Kasumi-1 (cell line): ENCODE measurements around the gene MPP2.
A peak's percentile ranks its signal among the peaks of the same experiment; 100 is the strongest.
"Not testable (repeated sequence)": the region's sequence is repeated elsewhere in the genome, so short reads cannot be mapped to it uniquely, and the experiment has no call there.

ENCODE experiments used
- DNase-seq, 2 experiments: peaks; one replicate each; lab custom pipeline; 2025; lab: John Stamatoyannopoulos, UW

MPP2 gene

GRCh38 chr17:43907425-43907981 lies at the start of gene MPP2:
Gene MPP2 (minus strand): TSS chr17:43907536. CDS start chr17:43904460, 3,076 bp downstream.
- DNase-seq: peak; percentile 33 to 65

GRCh38 chr17:43956222-43956621 lies 48.9 kb upstream of the MPP2 start:
- no peak for DNase-seq

- no peak for DNase-seq
These were observed 46.4 kb upstream of the MPP2 start, which contains the start of gene PYY for GRCh38 chr17:43953746-43954145. Gene PYY (minus strand): TSS chr17:43953940. CDS start chr17:43953483, 457 bp downstream.

- no peak for DNase-seq
These were observed 45.7 kb upstream of the MPP2 start for GRCh38 chr17:43952724-43953666.

- no peak for DNase-seq
These were observed 45.0 kb upstream of the MPP2 start for GRCh38 chr17:43952351-43952723.

GRCh38 chr17:43951750-43952149 lies 44.4 kb upstream of the MPP2 start:
- no peak for DNase-seq

- no peak for DNase-seq
These were observed 43.2 kb upstream of the MPP2 start for GRCh38 chr17:43950554-43950953.

- DNase-seq: no peak
These were observed 42.4 kb upstream of the MPP2 start for GRCh38 chr17:43949781-43950180.

- DNase-seq: no peak
These were observed 39.4 kb upstream of the MPP2 start for GRCh38 chr17:43946781-43947180.

- no peak for DNase-seq
These were observed 37.9 kb upstream of the MPP2 start for GRCh38 chr17:43945074-43945829.

- DNase-seq: no peak
These were observed 34.8 kb upstream of the MPP2 start, which contains the start of gene PPY for GRCh38 chr17:43942051-43942685. Gene PPY (minus strand): TSS chr17:43942476. CDS start chr17:43941654, 822 bp downstream.

GRCh38 chr17:43940630-43941029 lies 33.3 kb upstream of the MPP2 start:
- DNase-seq: peak; percentile 46 to 53

GRCh38 chr17:43939886-43940285 lies 32.5 kb upstream of the MPP2 start:
- DNase-seq: no peak

GRCh38 chr17:43939452-43939851 lies 32.1 kb upstream of the MPP2 start:
- not testable (repeated sequence) for DNase-seq

- no peak for DNase-seq
These were observed 31.5 kb upstream of the MPP2 start for GRCh38 chr17:43938838-43939182.

GRCh38 chr17:43936434-43936833 lies 29.1 kb upstream of the MPP2 start:
- DNase-seq: no peak

GRCh38 chr17:43935926-43936261 lies 28.6 kb upstream of the MPP2 start:
- no peak for DNase-seq

- no peak for DNase-seq
These were observed 28.0 kb upstream of the MPP2 start for GRCh38 chr17:43935204-43935925.

- no peak for DNase-seq
These were observed 25.6 kb upstream of the MPP2 start for GRCh38 chr17:43932923-43933322.

GRCh38 chr17:43932357-43932756 lies 25.0 kb upstream of the MPP2 start:
- no peak for DNase-seq

- no peak for DNase-seq
These were observed 23.8 kb upstream of the MPP2 start for GRCh38 chr17:43931062-43931571.
